ENCODE results near the gene MAP3K12.

The MAP3K12 gene

GRCh38 chr12:53500776-53501614 is 1.7 kb upstream of the MAP3K12 start, which contains the start of gene TARBP2:
TARBP2 (plus strand) TSS chr12:53501283; CDS start chr12:53501409, 126 bp downstream.
- H3K4me3 ChIP-seq (ENCODE audit: low read depth, low read length): peak within 1 kb of the TSS; percentile 56
- TF ChIP-seq CTCF (IDR thresholded peaks at IDR 0.05; ENCODE audit: low read depth, low read length, missing control alignments): no peak
- peak; percentile 99 for DNase-seq (ENCODE audit: low read depth)
- in situ Hi-C loops (cut with HindIII; ENCODE audit: low sequenced_read_pairs): no loop called here

- peak overlapping the region; percentile 56 for H3K4me3 ChIP-seq (ENCODE audit: low read depth, low read length)
- DNase-seq (ENCODE audit: low read depth): no peak
- TF ChIP-seq CTCF (IDR thresholded peaks at IDR 0.05; ENCODE audit: low read depth, low read length, missing control alignments): no peak
- in situ Hi-C loops (cut with HindIII; ENCODE audit: low sequenced_read_pairs): no loop called here
Observed at GRCh38 chr12:53500142-53500775, 1.0 kb upstream of the MAP3K12 start.

GRCh38 chr12:53498235-53498630 is 1.0 kb downstream of the MAP3K12 start:
- peak overlapping the region; percentile 56 for H3K4me3 ChIP-seq (ENCODE audit: low read depth, low read length)
- in situ Hi-C loops (cut with HindIII; ENCODE audit: low sequenced_read_pairs): no loop called here
- no peak for TF ChIP-seq CTCF (IDR thresholded peaks at IDR 0.05; ENCODE audit: low read depth, low read length, missing control alignments)
- no peak for DNase-seq (ENCODE audit: low read depth)

- TF ChIP-seq CTCF (IDR thresholded peaks at IDR 0.05; ENCODE audit: low read depth, low read length, missing control alignments): no peak
Observed at GRCh38 chr12:53497461-53497860, 1.8 kb downstream of the MAP3K12 start.

GRCh38 chr12:53496752-53497032 is 2.6 kb downstream of the MAP3K12 start:
- DNase-seq (ENCODE audit: low read depth): no peak
- in situ Hi-C loops (cut with HindIII; ENCODE audit: low sequenced_read_pairs): no loop called here
- TF ChIP-seq CTCF (IDR thresholded peaks at IDR 0.05; ENCODE audit: low read depth, low read length, missing control alignments): no peak
- H3K4me3 ChIP-seq (ENCODE audit: low read depth, low read length): no peak overlapping the region

More at GRCh38 chr12:53497461-53497860, 1.8 kb downstream of the MAP3K12 start:
- no peak for DNase-seq (ENCODE audit: low read depth)
- H3K4me3 ChIP-seq (ENCODE audit: low read depth, low read length): no peak overlapping the region
- in situ Hi-C loops (cut with HindIII; ENCODE audit: low sequenced_read_pairs): no loop called here

- in situ Hi-C loops (cut with HindIII; ENCODE audit: low sequenced_read_pairs): no loop called here
- no peak for TF ChIP-seq CTCF (IDR thresholded peaks at IDR 0.05; ENCODE audit: low read depth, low read length, missing control alignments)
- no peak overlapping the region for H3K4me3 ChIP-seq (ENCODE audit: low read depth, low read length)
- DNase-seq (ENCODE audit: low read depth): no peak
Observed at GRCh38 chr12:53495903-53496751, 3.1 kb downstream of the MAP3K12 start.
